CD4-positive, alpha-beta T cell (primary cell): ENCODE measurements around the gene ARHGAP29. TPM values are rescaled to one million over a fixed set of nuclear protein-coding genes. Genes with fewer than 3 reads are reported as not detected.
"Not testable (repeated sequence)": the region's sequence is repeated elsewhere in the genome, so short reads cannot be mapped to it uniquely, and the experiment has no call there.

Experiments
- ATAC-seq: fragments of 200-7000 bp; cut with Tn5 transposase; one replicate; pipeline ENCODE4 v1.10.0; 2022; ENCODE audit warnings: mild to moderate bottlenecking; ENCODE audit not compliant: poor library complexity
- CTCF ChIA-PET: fragments of 350-600 bp; sonication (Branson Sonifier 250); formaldehyde crosslinking; loops from one replicate; lab custom pipeline; 2021; ENCODE audit warnings: antibody characterized with exemption, inconsistent platforms; lab: Charles Lee
- POLR2A ChIA-PET: fragments of 350-600 bp; sonication (Branson Sonifier 250); formaldehyde crosslinking; loops from one replicate; lab custom pipeline; 2021; ENCODE audit warnings: antibody characterized with exemption, inconsistent platforms; lab: Charles Lee
- DNase-seq, 14 experiments: peaks; one replicate each; pipeline ENCODE4 v3.0.0-alpha.2; 2013 to 2020; ENCODE audit warnings: mixed read lengths in 2 of 14
- H3K27ac ChIP-seq, 2 donors: one replicate each; pipeline versions ENCODE4 v1.5.1 to v1.7.0; 2013; ENCODE audit warnings: low read length in 2 of 2, low read depth in 1 of 2, mild to moderate bottlenecking in 1 of 2
- H3K27me3 ChIP-seq, 2 experiments: 1 replicate in 1 of 2; 2 replicates in 1 of 2; pipeline versions ENCODE4 v1.6.1 to v1.7.0; 2013; ENCODE audit warnings: low read length in 2 of 2, control low read depth in 1 of 2, mild to moderate bottlenecking in 1 of 2, moderate library complexity in 1 of 2; ENCODE audit not compliant: insufficient read depth in 2 of 2, control insufficient read depth in 1 of 2
- H3K36me3 ChIP-seq: one replicate; pipeline ENCODE4 v1.6.1; 2013; ENCODE audit warnings: low read length, control low read depth; ENCODE audit not compliant: insufficient read depth
- H3K4me1 ChIP-seq: one replicate; pipeline ENCODE4 v1.6.1; 2013; ENCODE audit warnings: low read length, control low read depth; ENCODE audit not compliant: insufficient read depth
- H3K4me3 ChIP-seq: one replicate; pipeline ENCODE4 v1.5.1; 2013; ENCODE audit warnings: mild to moderate bottlenecking, low read length, moderate library complexity
- H3K9me3 ChIP-seq, 2 experiments: 1 replicate in 1 of 2; 2 replicates in 1 of 2; pipeline versions ENCODE4 v1.6.1 to v1.7.0; 2013; ENCODE audit warnings: low read length in 2 of 2, mild to moderate bottlenecking in 2 of 2, control low read depth in 1 of 2, moderate library complexity in 1 of 2; ENCODE audit not compliant: control insufficient read depth in 1 of 2, insufficient read depth in 1 of 2
- H3K27ac Mint-ChIP-seq: one replicate; pipeline ENCODE4 v1.8.0; 2020; ENCODE audit warnings: mixed read lengths
- H3K27me3 Mint-ChIP-seq: one replicate; pipeline ENCODE4 v1.8.0; 2021; ENCODE audit warnings: mixed read lengths
- H3K36me3 Mint-ChIP-seq: one replicate; pipeline ENCODE4 v1.8.0; 2021; ENCODE audit warnings: low read depth, mixed read lengths
- H3K4me1 Mint-ChIP-seq: one replicate; pipeline ENCODE4 v1.8.0; 2021; ENCODE audit warnings: low read depth, mixed read lengths
- H3K4me3 Mint-ChIP-seq: one replicate; pipeline ENCODE4 v1.8.0; 2020; ENCODE audit warnings: mild to moderate bottlenecking, mixed read lengths
- H3K9me3 Mint-ChIP-seq: one replicate; pipeline ENCODE4 v1.8.0; 2020; ENCODE audit warnings: mixed read lengths
- intact Hi-C, 2 experiments: fragments of 100-400 bp; cut with DNase I in 1 of 2; cut with micrococcal nuclease in 1 of 2; formaldehyde crosslinking; loops; one replicate each; pipeline versions ENCODE4 v1.15.1 to v1.9.0; 2023 to 2025; cut with DNase I, micrococcal nuclease
- total RNA-seq, 174 experiments: library from RNA in 2 of 174; stranded (reverse) in 2 of 174; gene quantifications; one replicate each; pipeline ENCODE4 v1.2.3 and lab custom pipeline; 2021 to 2026
- TF ChIP-seq, protein P1 (sequence below): fragments of 200-600 bp; IDR thresholded peaks from one replicate; pipeline ENCODE4 v1.8.0; 2022; ENCODE audit warnings: antibody characterized with exemption, mild to moderate bottlenecking

The ARHGAP29 gene
- total RNA-seq, 2 experiments from 2014 or later: not detected

DNA sequence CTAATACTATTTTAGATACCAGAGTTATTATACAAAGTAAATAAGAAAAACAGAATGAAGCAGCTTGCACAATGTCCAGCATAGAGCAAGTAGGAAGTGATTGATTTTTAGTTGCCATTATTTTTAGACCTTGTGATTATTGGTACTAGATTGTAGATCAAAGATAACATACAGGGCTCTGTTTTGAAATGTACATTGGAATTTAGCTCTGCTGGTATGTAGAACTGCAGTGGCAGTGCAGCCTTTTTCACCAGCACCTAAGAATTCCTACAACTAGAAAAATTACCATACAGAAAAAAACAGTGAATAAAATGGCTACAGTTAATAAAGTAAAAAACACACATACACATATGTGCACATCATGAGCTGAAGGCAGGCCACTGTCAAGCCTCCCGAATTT is 84.3 kb downstream of the ARHGAP29 start:
- intact Hi-C loops: no loop called here
- no peaks in the 10 kb centered on the region for H3K4me1 ChIP-seq
- DNase-seq (no peak), ATAC-seq (no peak)
- H3K36me3 Mint-ChIP-seq: no peaks in the 10 kb centered on the region
- no peak overlapping the region for H3K27ac ChIP-seq
- TF ChIP-seq, protein P1, sequence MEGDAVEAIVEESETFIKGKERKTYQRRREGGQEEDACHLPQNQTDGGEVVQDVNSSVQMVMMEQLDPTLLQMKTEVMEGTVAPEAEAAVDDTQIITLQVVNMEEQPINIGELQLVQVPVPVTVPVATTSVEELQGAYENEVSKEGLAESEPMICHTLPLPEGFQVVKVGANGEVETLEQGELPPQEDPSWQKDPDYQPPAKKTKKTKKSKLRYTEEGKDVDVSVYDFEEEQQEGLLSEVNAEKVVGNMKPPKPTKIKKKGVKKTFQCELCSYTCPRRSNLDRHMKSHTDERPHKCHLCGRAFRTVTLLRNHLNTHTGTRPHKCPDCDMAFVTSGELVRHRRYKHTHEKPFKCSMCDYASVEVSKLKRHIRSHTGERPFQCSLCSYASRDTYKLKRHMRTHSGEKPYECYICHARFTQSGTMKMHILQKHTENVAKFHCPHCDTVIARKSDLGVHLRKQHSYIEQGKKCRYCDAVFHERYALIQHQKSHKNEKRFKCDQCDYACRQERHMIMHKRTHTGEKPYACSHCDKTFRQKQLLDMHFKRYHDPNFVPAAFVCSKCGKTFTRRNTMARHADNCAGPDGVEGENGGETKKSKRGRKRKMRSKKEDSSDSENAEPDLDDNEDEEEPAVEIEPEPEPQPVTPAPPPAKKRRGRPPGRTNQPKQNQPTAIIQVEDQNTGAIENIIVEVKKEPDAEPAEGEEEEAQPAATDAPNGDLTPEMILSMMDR: no peak
- no peaks in the 10 kb centered on the region for H3K9me3 ChIP-seq
- no peaks in the 10 kb centered on the region for H3K27me3 ChIP-seq
- H3K4me1 Mint-ChIP-seq: no peaks in the 10 kb centered on the region
- no peaks in the 10 kb centered on the region for H3K36me3 ChIP-seq
- no peaks in the 10 kb centered on the region for H3K9me3 Mint-ChIP-seq
- H3K4me3 Mint-ChIP-seq: no peak overlapping the region
- no peak overlapping the region for H3K4me3 ChIP-seq
- H3K27me3 Mint-ChIP-seq: no peaks in the 10 kb centered on the region
- H3K27ac Mint-ChIP-seq: no peak overlapping the region
- POLR2A ChIA-PET: no interaction called here
- CTCF ChIA-PET: no interaction called here

DNA sequence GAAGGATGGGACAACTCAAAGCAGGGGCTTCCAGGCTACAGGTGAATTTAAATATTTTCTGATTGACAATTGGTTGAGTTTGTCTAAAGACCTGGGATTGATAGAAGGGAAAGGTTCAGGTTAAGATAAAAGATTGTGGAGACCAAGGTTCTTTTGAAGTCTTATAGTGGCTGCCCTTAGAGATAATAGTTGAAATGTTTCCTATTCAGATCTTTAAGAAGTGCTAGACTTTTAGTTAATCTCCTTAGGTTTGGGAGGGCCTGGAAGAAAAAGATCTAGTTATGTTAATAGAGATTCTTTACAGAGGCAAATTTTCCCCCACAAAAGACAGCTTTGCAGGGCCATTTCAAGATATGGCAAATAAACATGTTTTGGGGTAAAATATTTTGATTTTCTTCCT is 88.2 kb downstream of the ARHGAP29 start:
- H3K27me3 ChIP-seq, H3K4me1 Mint-ChIP-seq, H3K4me1 ChIP-seq, H3K27ac Mint-ChIP-seq, DNase-seq, H3K36me3 ChIP-seq, POLR2A ChIA-PET, H3K36me3 Mint-ChIP-seq, H3K27me3 Mint-ChIP-seq, CTCF ChIA-PET, H3K9me3 Mint-ChIP-seq, intact Hi-C loops, H3K9me3 ChIP-seq, ATAC-seq, H3K27ac ChIP-seq, H3K4me3 Mint-ChIP-seq, H3K4me3 ChIP-seq: not testable (repeated sequence)

DNA sequence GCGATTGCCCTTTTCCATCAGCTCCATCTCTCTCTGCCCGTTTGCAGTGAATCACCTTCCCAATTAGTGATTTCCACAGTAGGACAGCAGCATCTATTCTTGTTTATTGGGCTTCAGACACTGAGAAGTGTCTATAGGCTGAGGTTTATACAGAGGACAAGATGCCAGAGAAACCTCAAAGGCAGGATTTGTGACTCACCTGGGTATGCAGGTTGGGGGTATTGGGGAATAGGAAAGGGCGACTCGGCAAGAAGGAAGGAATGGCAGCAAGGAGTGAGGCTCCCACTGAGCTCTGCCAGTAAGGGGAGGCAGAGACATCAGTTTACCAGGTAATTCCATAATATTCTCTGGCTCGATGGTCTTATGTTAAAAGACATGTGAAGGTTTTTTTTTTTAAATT is 91.1 kb downstream of the ARHGAP29 start:
- H3K27me3 Mint-ChIP-seq: peaks cover 4% of the 10 kb centered on the region
- ATAC-seq: no peak
- CTCF ChIA-PET: interaction anchor here (1.6 kb wide), 1 partner anchor 14 kb away, joined by 3 read pairs; no protein-coding TSS in a partner anchor
- H3K4me3 ChIP-seq: no peak overlapping the region
- H3K4me1 ChIP-seq: no peaks in the 10 kb centered on the region
- no peak overlapping the region for H3K27ac ChIP-seq
- DNase-seq: no peak
- H3K36me3 ChIP-seq: no peaks in the 10 kb centered on the region
- POLR2A ChIA-PET: no interaction called here
- TF ChIP-seq, protein P1: no peak
- H3K27ac Mint-ChIP-seq: no peak overlapping the region
- H3K9me3 ChIP-seq: no peaks in the 10 kb centered on the region
- no peaks in the 10 kb centered on the region for H3K27me3 ChIP-seq
- H3K4me1 Mint-ChIP-seq: no peaks in the 10 kb centered on the region
- no peaks in the 10 kb centered on the region for H3K9me3 Mint-ChIP-seq
- H3K4me3 Mint-ChIP-seq: no peak overlapping the region
- no peaks in the 10 kb centered on the region for H3K36me3 Mint-ChIP-seq
- intact Hi-C loops: no loop called here

DNA sequence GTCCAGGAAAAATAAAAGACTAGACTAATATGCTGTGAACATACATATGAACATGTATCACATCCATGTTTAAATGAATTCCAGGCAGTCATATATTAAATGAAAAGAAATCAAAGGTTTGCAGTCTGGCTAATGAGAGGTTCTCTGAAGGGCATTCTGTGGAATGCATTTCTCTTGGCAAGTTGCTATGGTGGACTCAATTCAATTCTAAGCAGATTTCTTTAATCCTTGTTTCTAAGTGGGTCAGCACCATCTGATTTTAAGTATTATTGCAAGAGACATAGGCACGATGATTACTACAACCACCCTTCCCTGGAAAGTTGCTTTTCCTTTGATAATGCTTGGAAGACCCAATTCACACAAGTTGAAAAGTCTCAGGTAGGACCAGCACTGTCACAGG is 92.5 kb downstream of the ARHGAP29 start:
- Histone ChIP-seq H3K9me3 (no peaks in the 10 kb centered on the region), H3K27ac (no peak overlapping the region), H3K4me1 (no peaks in the 10 kb centered on the region), H3K36me3 (no peaks in the 10 kb centered on the region), H3K27me3 (no peaks in the 10 kb centered on the region), H3K4me3 (no peak overlapping the region)
- Mint-ChIP-seq H3K9me3 (no peaks in the 10 kb centered on the region), H3K4me1 (no peaks in the 10 kb centered on the region), H3K27ac (no peak overlapping the region), H3K27me3 (peaks cover 4% of the 10 kb centered on the region), H3K4me3 (no peak overlapping the region), H3K36me3 (no peaks in the 10 kb centered on the region)
- intact Hi-C loops: no loop called here
- TF ChIP-seq, protein P1: no peak
- DNase-seq (no peak), ATAC-seq (no peak)
- ChIA-PET CTCF (no interaction called here), POLR2A (no interaction called here)
